DOHH2 (cell line): ENCODE measurements around the gene ADO.

Experiments used
- H3F3A ChIP-seq: fragments of 200-600 bp; sonication (generic), shearing (Covaris generic); 2 replicates; pipeline ENCODE4 v1.6.0; 2016; ENCODE audit warnings: antibody characterized with exemption, mild to moderate bottlenecking; ENCODE audit not compliant: control insufficient read depth, insufficient read depth
- H3K27ac ChIP-seq: fragments of 200-600 bp; sonication (generic); 2 replicates; pipeline ENCODE4 v1.5.1; 2014; ENCODE audit warnings: low read depth, mild to moderate bottlenecking, low read length, moderate library complexity
- H3K27me3 ChIP-seq: fragments of 200-600 bp; sonication (generic); 2 replicates; pipeline ENCODE4 v1.6.1; 2014; ENCODE audit warnings: mild to moderate bottlenecking, low read length, mixed read lengths; ENCODE audit not compliant: control insufficient read depth
- H3K36me3 ChIP-seq: fragments of 200-600 bp; sonication (generic); 2 replicates; pipeline ENCODE4 v1.6.1; 2014; ENCODE audit warnings: mild to moderate bottlenecking, low read length, moderate library complexity, mixed read lengths; ENCODE audit not compliant: control insufficient read depth
- H3K4me1 ChIP-seq: fragments of 200-600 bp; sonication (generic); 2 replicates; pipeline ENCODE4 v1.6.1; 2014; ENCODE audit warnings: mild to moderate bottlenecking, low read length, mixed read lengths; ENCODE audit not compliant: control insufficient read depth
- H3K4me2 ChIP-seq: fragments of 200-600 bp; sonication (generic); 2 replicates; pipeline ENCODE4 v1.6.0; 2014; ENCODE audit warnings: mild to moderate bottlenecking, low read length, moderate library complexity
- H3K4me3 ChIP-seq: fragments of 200-600 bp; sonication (generic); 2 replicates; pipeline ENCODE4 v1.5.1; 2014; ENCODE audit warnings: mild to moderate bottlenecking, low read length, mixed read lengths
- H3K79me2 ChIP-seq: fragments of 200-600 bp; sonication (generic); 2 replicates; pipeline ENCODE4 v1.6.1; 2014; ENCODE audit warnings: mild to moderate bottlenecking, low read length, mixed read lengths; ENCODE audit not compliant: control insufficient read depth
- H3K9me2 ChIP-seq: fragments of 200-600 bp; sonication (generic); replicated peaks from 2 replicates; pipeline ENCODE4 v1.6.1; 2014; ENCODE audit warnings: mild to moderate bottlenecking, low read length, mixed read lengths; ENCODE audit not compliant: control insufficient read depth
- H3K9me3 ChIP-seq: fragments of 200-600 bp; sonication (generic); 2 replicates; pipeline ENCODE4 v1.6.1; 2014; ENCODE audit warnings: antibody characterized with exemption, low read length, mixed read lengths; ENCODE audit not compliant: control insufficient read depth, insufficient read depth
- H4K20me1 ChIP-seq: fragments of 200-600 bp; sonication (generic); 2 replicates; pipeline ENCODE4 v1.6.0; 2014; ENCODE audit warnings: low read depth, mild to moderate bottlenecking, antibody characterized with exemption, low read length, moderate library complexity; ENCODE audit not compliant: control insufficient read depth, insufficient read depth
- CTCF ChIP-seq: fragments of 200-600 bp; sonication (generic); IDR thresholded peaks from one replicate; pipeline ENCODE4 v1.5.1; 2014; ENCODE audit warnings: antibody characterized with exemption, mild to moderate bottlenecking, low read depth, low read length; ENCODE audit not compliant: poor library complexity, severe bottlenecking
- EZH2phosphoT487 ChIP-seq: fragments of 200-600 bp; sonication (generic); IDR thresholded peaks from 2 replicates; pipeline ENCODE4 v1.6.1; 2017; ENCODE audit warnings: borderline replicate concordance, mild to moderate bottlenecking, antibody characterized with exemption, low read length, moderate library complexity, mixed read lengths

Gene ADO

GRCh38 chr10:62839590-62839989, 35.1 kb downstream of the ADO start:
- H3K79me2 ChIP-seq = no peaks in the 10 kb centered on the region
- no peak overlapping the region for H3K4me2 ChIP-seq
- H3K36me3 ChIP-seq = no peaks in the 10 kb centered on the region
- H3K9me3 ChIP-seq = no peaks in the 10 kb centered on the region
- TF ChIP-seq EZH2phosphoT487 (no peak), CTCF (no peak)
- H3K9me2 ChIP-seq = no peaks in the 10 kb centered on the region
- no peaks in the 10 kb centered on the region for H3F3A ChIP-seq
- H4K20me1 ChIP-seq = no peaks in the 10 kb centered on the region
- H3K4me1 ChIP-seq = no peaks in the 10 kb centered on the region
- H3K27me3 ChIP-seq = no peaks in the 10 kb centered on the region
- H3K4me3 ChIP-seq = no peak overlapping the region
- no peak overlapping the region for H3K27ac ChIP-seq

- H3K4me3 ChIP-seq = no peak overlapping the region
- H3F3A ChIP-seq = no peaks in the 10 kb centered on the region
- no peak for TF ChIP-seq CTCF
- no peak for TF ChIP-seq EZH2phosphoT487
- no peaks in the 10 kb centered on the region for H4K20me1 ChIP-seq
- H3K36me3 ChIP-seq = no peaks in the 10 kb centered on the region
- no peaks in the 10 kb centered on the region for H3K9me2 ChIP-seq
- no peak overlapping the region for H3K4me2 ChIP-seq
- peaks cover 12% of the 10 kb centered on the region; the same call in 1 of the 2 replicates for H3K9me3 ChIP-seq
- no peak overlapping the region for H3K27ac ChIP-seq
- H3K79me2 ChIP-seq = no peaks in the 10 kb centered on the region
- no peaks in the 10 kb centered on the region for H3K27me3 ChIP-seq
- no peaks in the 10 kb centered on the region for H3K4me1 ChIP-seq
These were observed 38.5 kb downstream of the ADO start for GRCh38 chr10:62842983-62843382.

- peaks cover 12% of the 10 kb centered on the region; the same call in 1 of the 2 replicates for H3K9me3 ChIP-seq
- H3K4me2 ChIP-seq = no peak overlapping the region
- no peak for TF ChIP-seq EZH2phosphoT487
- TF ChIP-seq CTCF = no peak
- H3K4me1 ChIP-seq = no peaks in the 10 kb centered on the region
- H3K79me2 ChIP-seq = no peaks in the 10 kb centered on the region
- H3K36me3 ChIP-seq = no peaks in the 10 kb centered on the region
- H3K27ac ChIP-seq = no peak overlapping the region
- no peaks in the 10 kb centered on the region for H3K9me2 ChIP-seq
- H3K4me3 ChIP-seq = no peak overlapping the region
- H3F3A ChIP-seq = no peaks in the 10 kb centered on the region
- no peaks in the 10 kb centered on the region for H4K20me1 ChIP-seq
- H3K27me3 ChIP-seq = no peaks in the 10 kb centered on the region
These were observed 39.1 kb downstream of the ADO start for GRCh38 chr10:62843600-62843999.
